ENCODE measurements around the gene MAB21L4.

The MAB21L4 gene

DNA sequence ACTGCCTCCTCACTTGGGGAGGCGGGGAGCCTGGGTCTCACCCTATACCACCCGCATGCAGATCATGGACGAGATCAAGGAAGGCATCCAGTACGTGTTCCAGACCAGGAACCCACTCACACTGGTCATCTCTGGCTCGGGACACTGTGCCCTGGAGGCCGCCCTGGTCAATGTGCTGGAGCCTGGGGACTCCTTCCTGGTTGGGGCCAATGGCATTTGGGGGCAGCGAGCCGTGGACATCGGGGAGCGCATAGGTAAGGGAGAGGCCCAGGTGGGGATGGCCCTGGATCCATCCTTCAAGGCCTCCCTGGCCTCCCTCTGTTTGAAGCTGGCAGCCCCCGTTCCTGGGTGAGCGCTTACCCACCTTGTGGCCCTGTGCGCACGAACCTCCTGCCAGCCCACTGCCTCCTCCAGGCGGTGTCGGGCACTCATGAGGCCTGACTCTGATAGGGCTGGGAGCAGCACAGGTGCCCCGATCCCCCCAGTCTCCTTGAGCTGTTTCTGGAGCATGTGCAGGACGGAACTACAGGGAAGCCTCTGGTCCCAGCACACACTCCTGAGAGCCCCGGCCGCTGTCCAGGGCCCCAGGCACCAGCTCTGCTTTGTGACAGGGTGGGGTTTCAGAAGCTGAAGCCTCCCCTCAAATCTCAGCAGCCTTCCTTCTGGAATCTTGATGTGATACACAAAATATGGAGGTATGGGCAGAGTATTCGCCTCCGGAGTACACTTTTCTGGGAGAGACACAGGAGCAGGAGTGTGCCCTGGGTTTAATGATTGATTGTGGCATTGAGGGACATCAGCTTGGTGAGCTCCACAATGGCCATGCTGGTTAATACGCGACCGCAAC is 26.6 kb downstream of the MAB21L4 start:
- no peak for DNase-seq

- DNase-seq: no peak
Observed at GRCh38 chr2:240868286-240869108, 27.5 kb downstream of the MAB21L4 start, which contains the start of gene AGXT. TSS of gene AGXT (plus strand) at chr2:240868824. CDS start at chr2:240868866, 42 bp downstream.

- DNase-seq: no peak
Observed at GRCh38 chr2:240865391-240865790, 30.6 kb downstream of the MAB21L4 start.

GRCh38 chr2:240864475-240864874 is 31.5 kb downstream of the MAB21L4 start:
- DNase-seq: no peak

- no peak for DNase-seq
Observed at GRCh38 chr2:240861547-240861946, 34.4 kb downstream of the MAB21L4 start.

- DNase-seq: no peak
Observed at GRCh38 chr2:240858871-240859270, 37.1 kb downstream of the MAB21L4 start.

DNA sequence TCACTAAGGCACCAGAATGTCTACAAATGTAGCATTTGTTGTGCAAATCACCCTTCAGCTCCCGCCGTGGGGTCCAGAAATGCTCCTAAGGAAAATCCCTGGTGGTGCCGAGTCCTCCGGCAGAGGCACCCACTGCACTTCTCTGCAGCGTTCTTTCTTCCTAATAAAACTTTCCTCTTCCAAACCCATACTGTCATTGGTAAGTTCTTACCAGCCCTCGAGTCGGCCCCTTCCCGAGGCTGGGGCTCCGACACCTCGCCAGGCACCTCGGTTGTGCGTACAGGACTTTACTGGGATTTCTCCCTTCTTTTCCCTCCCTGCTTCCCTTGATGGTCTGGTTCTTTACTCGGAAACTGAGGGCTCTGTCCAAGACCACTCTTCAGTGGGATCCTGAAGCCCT is 37.6 kb downstream of the MAB21L4 start:
- DNase-seq: no peak

DNA sequence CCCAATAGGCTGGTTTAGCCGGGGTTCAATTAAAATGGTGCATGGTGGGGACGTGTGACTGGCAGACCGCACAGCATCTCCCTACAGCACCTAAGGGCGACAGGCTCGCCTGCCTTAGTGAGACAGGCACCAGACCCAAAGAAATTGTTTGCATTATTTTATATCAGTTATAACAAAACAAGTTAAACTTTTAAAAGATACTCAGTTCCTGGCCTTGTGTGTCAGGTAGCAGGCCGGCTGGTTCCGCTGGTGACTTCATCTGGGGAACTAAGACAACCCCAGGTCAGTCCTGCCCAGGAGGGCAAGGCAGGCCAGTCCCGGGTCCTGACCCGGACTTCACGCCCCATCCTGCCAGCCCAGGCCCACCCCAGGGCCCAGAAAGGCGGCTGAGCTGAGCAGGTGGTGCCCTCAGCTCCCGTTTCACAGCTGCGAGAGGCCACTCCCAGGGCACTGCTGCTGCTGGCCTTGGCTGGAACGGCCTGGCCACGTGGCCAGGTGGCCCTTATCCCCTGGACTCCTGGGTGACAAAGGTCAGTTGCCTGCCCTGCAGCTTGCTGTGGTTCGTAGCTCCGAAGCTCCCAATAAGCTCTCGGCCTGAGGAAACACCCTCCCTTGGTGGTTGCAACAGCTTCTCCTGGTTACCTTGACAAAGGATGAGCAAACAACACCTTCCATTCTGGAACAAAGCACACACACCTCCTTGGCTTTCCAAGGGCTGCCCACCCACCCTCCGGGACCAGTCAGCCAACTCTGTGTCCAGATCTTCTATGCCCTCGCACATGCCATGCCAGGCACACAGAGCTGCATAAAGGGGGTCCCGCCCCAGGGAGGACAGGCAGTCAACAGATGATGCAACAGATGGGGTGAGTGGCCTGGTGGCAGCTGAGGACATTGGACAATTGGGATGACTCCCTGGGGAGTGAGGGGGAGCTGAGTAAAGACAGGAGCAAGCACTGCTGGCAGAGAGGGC is 38.6 kb downstream of the MAB21L4 start:
- no peak for DNase-seq

DNA sequence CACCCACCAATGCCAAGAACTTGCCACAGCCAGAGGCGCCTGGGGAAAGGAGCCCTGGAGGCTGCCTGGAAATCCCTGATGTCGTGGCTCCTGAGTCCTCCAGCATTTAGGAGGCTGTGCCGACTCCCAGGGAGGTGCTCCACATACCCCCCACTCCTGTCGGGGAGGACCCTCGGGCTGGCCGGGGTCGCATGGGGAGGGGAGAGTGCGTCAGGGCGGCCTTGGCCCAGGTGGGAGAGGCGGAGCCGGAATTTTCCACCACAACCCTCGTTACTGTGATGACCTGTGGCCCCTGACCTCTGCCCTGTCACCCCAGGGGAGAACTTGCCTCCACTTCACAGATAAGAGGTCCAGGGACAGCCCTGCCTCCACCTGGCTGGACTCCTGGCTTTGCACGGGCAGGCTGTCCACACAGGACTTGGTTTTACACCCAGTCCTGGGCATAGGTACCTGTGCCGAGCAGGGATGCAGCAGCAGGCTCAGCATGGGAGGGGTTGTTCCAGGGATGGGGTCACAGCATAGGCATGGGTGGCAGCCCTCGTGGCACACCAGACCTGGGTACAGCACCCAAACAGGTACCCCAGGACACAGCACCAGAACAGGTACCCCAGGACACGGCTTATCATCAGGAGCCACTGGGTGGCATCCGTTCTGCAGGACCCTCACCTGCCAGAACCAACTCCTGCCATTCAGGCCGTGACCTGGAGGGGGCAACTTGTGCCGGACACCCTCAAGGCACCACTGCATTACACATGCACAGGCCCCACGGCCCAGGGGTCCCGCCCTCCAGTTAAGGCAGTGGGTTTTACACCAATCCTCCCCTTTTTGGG is 39.6 kb downstream of the MAB21L4 start:
- no peak for DNase-seq

- DNase-seq: no peak
Observed at GRCh38 chr2:240855670-240856069, 40.3 kb downstream of the MAB21L4 start.

DNA sequence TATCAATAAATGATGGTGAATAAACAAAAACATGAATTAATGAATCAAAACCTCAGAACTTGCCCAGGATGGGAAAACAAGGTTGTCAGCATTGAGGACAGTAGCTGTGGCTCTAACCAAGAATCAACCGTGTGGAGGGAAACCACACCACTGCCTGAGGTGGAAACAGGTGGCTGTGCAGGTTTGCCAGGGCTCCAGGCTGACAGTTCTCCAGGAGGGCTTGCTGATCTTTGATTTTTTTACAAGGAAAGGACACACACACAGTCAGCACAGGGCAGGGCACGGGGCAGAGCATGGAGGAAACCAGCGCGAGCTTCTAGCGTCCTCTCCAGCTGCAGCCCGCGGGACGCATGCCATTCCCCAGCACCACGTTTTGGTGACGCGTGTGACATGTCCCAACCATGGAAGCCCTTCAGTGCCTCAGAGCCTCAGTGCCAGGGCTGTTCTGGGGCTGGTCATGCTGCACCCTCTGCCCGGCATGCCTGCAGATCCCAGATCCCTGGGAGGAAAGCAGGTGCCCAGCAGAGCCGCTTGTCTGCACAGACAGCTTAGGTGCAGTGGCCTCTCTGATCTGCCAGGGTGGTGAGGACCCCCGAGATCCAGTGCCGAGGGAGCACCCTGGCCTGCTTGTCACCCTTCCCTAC is 43.2 kb downstream of the MAB21L4 start:
- DNase-seq: no peak

DNA sequence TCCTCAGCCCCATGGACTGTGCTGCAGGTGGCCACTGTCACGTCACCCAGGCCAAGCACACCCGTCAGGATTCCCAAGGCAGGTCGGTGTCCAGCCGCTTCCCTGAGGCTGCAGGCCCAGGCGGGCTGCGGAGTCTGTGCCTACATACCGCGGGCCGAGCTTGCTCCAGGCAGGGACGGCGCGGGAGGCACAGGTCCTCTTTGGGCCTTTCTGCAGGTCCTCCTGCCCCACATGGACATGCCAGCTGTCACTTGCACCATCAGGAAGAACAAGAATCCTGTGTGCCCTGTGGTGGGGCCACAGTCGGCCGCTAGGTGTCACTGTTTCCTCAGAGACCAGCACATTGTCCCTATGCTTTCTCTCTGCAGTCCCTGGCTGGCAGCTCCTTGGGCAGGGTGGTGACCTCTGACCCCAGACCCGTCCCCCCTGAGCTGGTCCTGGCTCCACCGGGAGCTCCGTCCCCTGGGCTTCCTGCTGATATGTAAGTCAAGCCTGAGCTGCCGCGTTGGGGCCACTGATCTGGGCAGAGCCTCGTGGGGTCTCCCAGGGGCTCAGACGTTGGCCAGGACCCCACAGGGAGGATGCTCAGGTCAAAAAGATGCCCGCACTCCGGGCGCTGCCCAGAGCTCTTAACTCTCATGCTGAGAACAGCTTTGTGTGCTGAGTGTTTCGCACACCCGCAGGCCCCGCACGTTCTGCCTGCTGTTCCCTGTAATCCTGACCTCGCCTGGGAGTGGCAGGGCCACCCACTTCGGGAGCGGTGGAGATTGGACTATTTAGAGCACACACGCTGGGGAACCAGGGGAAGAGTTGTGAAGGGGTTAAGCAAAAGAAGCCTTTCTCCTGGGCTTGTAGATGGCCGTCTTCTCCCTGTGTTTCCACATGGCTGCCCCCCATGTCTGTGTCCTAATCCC is 44.6 kb downstream of the MAB21L4 start:
- peak in 51 of 56 donors; percentile 35 to 93 (median 73) for DNase-seq

GRCh38 chr2:240850756-240851077 is 45.2 kb downstream of the MAB21L4 start:
- DNase-seq: no peak

- DNase-seq: no peak
Observed at GRCh38 chr2:240850026-240850425, 45.9 kb downstream of the MAB21L4 start.

DNA sequence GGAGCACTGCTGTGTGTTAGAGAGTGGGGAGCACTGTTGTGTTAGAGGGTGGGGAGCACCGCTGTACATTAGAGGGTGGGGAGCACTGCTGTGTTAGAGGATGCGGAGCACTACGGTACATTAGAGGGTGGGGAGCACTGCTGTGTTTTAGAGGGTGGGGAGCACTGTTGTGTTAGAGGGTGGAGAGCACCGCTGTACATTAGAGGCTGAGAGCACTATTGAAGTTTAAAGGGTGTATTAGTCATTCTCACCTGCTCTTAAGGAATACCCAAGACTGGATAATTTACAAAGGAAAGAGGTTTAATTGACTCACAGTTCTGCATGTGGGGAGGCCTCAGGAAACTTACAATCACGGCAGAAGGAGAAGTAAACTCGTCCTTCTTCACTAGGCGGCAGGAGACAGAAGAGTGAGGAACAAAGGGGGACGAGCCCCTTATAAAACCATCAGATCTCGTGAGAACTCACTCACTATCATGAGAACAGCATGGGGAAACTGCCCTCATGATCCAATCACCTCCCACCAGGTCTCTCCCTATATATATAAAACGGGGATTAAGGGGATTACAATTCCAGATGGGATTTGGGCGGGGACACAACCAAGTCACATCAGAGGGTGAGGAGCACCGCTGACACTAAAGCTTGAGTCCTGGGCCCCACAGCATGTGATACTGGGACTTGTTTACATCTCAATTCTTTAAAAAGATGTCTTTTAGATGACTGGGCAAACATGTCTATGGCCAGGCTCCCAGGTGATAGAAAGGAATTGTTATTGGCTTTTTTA is 46.9 kb downstream of the MAB21L4 start:
- DNase-seq: no peak

DNA sequence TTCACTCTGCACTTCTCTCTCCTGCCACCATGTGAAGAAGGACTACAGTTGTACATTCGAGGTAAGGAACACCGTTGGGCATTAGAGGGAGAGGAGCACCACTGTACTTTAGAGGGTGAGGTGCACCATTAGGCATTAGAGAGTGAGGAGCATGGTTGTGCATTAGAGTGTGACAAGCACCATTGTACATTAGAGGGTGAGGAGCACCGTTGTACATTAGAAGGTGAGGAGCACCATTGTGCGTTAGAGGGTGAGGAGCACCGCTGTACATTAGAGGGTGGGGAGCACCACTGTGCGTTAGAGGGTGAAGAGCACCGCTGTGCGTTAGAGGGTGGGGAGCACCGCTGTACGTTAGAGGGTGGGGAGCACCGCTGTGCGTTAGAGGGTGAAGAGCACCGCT is 48.1 kb downstream of the MAB21L4 start:
- DNase-seq: no peak

GRCh38 chr2:240846873-240847595 is 48.9 kb downstream of the MAB21L4 start:
- DNase-seq: peak in 2 of 56 donors; percentile 10 to 18

Data from amygdala (tissue), 56 donors.